ENCODE measurements around the gene USE1. TPM values are rescaled to one million over a fixed set of nuclear protein-coding genes. Genes with fewer than 3 reads are reported as not detected.

The USE1 gene
- total and polyA plus RNA-seq, 4 donors: 9.6 to 27.8 (median 18.1) TPM

- no peak overlapping the region for H3K27ac ChIP-seq (ENCODE audit: low read depth in 1 of 2, low read length in 2 of 2)
- no peaks in the 10 kb centered on the region for H3K27me3 ChIP-seq (ENCODE audit: control insufficient read depth in 4 of 4, insufficient read depth in 4 of 4, low read length in 3 of 4)
- no peak overlapping the region for H3K4me3 ChIP-seq (ENCODE audit: low read depth in 1 of 3, low read length in 3 of 3)
- no peak overlapping the region for H3K9ac ChIP-seq (ENCODE audit: low read depth in 1 of 2, low read length in 2 of 2)
- 96% methylated on average over 16 of the region's 16 CpGs for WGBS
- no peaks in the 10 kb centered on the region for H3K9me3 ChIP-seq (ENCODE audit: control insufficient read depth in 4 of 4, low read length in 3 of 4)
- peaks cover 4 to 65% (median 22%) of the 10 kb centered on the region in 4 donors for H3K36me3 ChIP-seq (ENCODE audit: control insufficient read depth in 4 of 4, insufficient read depth in 3 of 4, low read depth in 1 of 4, low read length in 3 of 4)
- no peak for TF ChIP-seq GABPA (IDR thresholded peaks at IDR 0.05 in 1 of 2, conservative IDR thresholded peaks at IDR 0.05 in 1 of 2)
- TF ChIP-seq REST (IDR thresholded peaks at IDR 0.05): no peak
- TF ChIP-seq EGR1 (IDR thresholded peaks at IDR 0.05; ENCODE audit: low read depth in 2 of 2): no peak
- DNase-seq (ENCODE audit: low spot score): no peak
- no peaks in the 10 kb centered on the region for H3K4me1 ChIP-seq (ENCODE audit: control insufficient read depth in 4 of 4, insufficient read depth in 4 of 4, low read length in 3 of 4)
Observed at GRCh38 chr19:17194608-17195007, 20.5 kb upstream of the USE1 start.

GRCh38 chr19:17195106-17195505 is 20.1 kb upstream of the USE1 start:
- 97% methylated on average over 23 of the region's 23 CpGs for WGBS
- no peak for TF ChIP-seq TAF1 (conservative IDR thresholded peaks at IDR 0.05)
- no peak for TF ChIP-seq RXRA (IDR thresholded peaks at IDR 0.05)
- TF ChIP-seq YY1 (IDR thresholded peaks at IDR 0.05): no peak
- TF ChIP-seq ATF3 (IDR thresholded peaks at IDR 0.05): no peak
- Histone ChIP-seq H3K27me3 (ENCODE audit: control insufficient read depth in 4 of 4, insufficient read depth in 4 of 4, low read length in 3 of 4) (no peaks in the 10 kb centered on the region), H3K36me3 (ENCODE audit: control insufficient read depth in 4 of 4, insufficient read depth in 3 of 4, low read depth in 1 of 4, low read length in 3 of 4) (peaks cover 4 to 64% (median 23%) of the 10 kb centered on the region in 4 donors), H3K4me3 (ENCODE audit: low read depth in 1 of 3, low read length in 3 of 3) (no peak overlapping the region), H3K4me1 (ENCODE audit: control insufficient read depth in 4 of 4, insufficient read depth in 4 of 4, low read length in 3 of 4) (peaks cover 0 to 2% (median 2%) of the 10 kb centered on the region in 4 donors), H3K27ac (ENCODE audit: low read depth in 1 of 2, low read length in 2 of 2) (no peak overlapping the region), H3K9me3 (ENCODE audit: control insufficient read depth in 4 of 4, low read length in 3 of 4) (no peaks in the 10 kb centered on the region), H3K9ac (ENCODE audit: low read depth in 1 of 2, low read length in 2 of 2) (no peak overlapping the region)
- DNase-seq (ENCODE audit: low spot score): no peak

GRCh38 chr19:17196610-17197009 is 18.5 kb upstream of the USE1 start:
- Histone ChIP-seq H3K9me3 (ENCODE audit: control insufficient read depth in 4 of 4, low read length in 3 of 4) (no peaks in the 10 kb centered on the region), H3K27ac (ENCODE audit: low read depth in 1 of 2, low read length in 2 of 2) (no peak overlapping the region), H3K9ac (ENCODE audit: low read depth in 1 of 2, low read length in 2 of 2) (no peak overlapping the region), H3K27me3 (ENCODE audit: control insufficient read depth in 4 of 4, insufficient read depth in 4 of 4, low read length in 3 of 4) (no peaks in the 10 kb centered on the region), H3K36me3 (ENCODE audit: control insufficient read depth in 4 of 4, insufficient read depth in 3 of 4, low read depth in 1 of 4, low read length in 3 of 4) (peaks cover 0 to 56% (median 22%) of the 10 kb centered on the region in 4 donors), H3K4me3 (ENCODE audit: low read depth in 1 of 3, low read length in 3 of 3) (no peak overlapping the region), H3K4me1 (ENCODE audit: control insufficient read depth in 4 of 4, insufficient read depth in 4 of 4, low read length in 3 of 4) (peaks cover 0 to 15% (median 12%) of the 10 kb centered on the region in 4 donors)
- no peak for TF ChIP-seq MAX (IDR thresholded peaks at IDR 0.05)
- WGBS: 98% methylated on average over 7 of the region's 7 CpGs
- no peak for DNase-seq (ENCODE audit: low spot score)

GRCh38 chr19:17197666-17198065 is 17.5 kb upstream of the USE1 start:
- peaks cover 0 to 60% (median 25%) of the 10 kb centered on the region in 4 donors for H3K36me3 ChIP-seq (ENCODE audit: control insufficient read depth in 4 of 4, insufficient read depth in 3 of 4, low read depth in 1 of 4, low read length in 3 of 4)
- H3K27ac ChIP-seq (ENCODE audit: low read depth in 1 of 2, low read length in 2 of 2): no peak overlapping the region
- 96% methylated on average over 16 of the region's 16 CpGs for WGBS
- DNase-seq (ENCODE audit: low spot score): no peak
- no peaks in the 10 kb centered on the region for H3K27me3 ChIP-seq (ENCODE audit: control insufficient read depth in 4 of 4, insufficient read depth in 4 of 4, low read length in 3 of 4)
- no peak overlapping the region for H3K4me3 ChIP-seq (ENCODE audit: low read depth in 1 of 3, low read length in 3 of 3)
- no peak overlapping the region for H3K9ac ChIP-seq (ENCODE audit: low read depth in 1 of 2, low read length in 2 of 2)
- no peaks in the 10 kb centered on the region for H3K9me3 ChIP-seq (ENCODE audit: control insufficient read depth in 4 of 4, low read length in 3 of 4)
- peaks cover 0 to 15% (median 12%) of the 10 kb centered on the region in 4 donors for H3K4me1 ChIP-seq (ENCODE audit: control insufficient read depth in 4 of 4, insufficient read depth in 4 of 4, low read length in 3 of 4)
- TF ChIP-seq ZBTB33 (IDR thresholded peaks at IDR 0.05) (no peak), EGR1 (IDR thresholded peaks at IDR 0.05; ENCODE audit: low read depth in 2 of 2) (no peak), RAD21 (IDR thresholded peaks at IDR 0.05) (no peak), RXRA (IDR thresholded peaks at IDR 0.05) (no peak), GABPA (IDR thresholded peaks at IDR 0.05 in 1 of 2, conservative IDR thresholded peaks at IDR 0.05 in 1 of 2) (no peak), REST (IDR thresholded peaks at IDR 0.05) (no peak), TAF1 (conservative IDR thresholded peaks at IDR 0.05) (no peak), MAX (IDR thresholded peaks at IDR 0.05) (no peak)
